Measurements from ENCODE around the gene PTTG1. TPM values are rescaled to one million over a fixed set of nuclear protein-coding genes. Genes with fewer than 3 reads are reported as not detected.
A peak's percentile ranks its signal among the peaks of the same experiment; 100 is the strongest.
"Not testable (repeated sequence)": the region's sequence is repeated elsewhere in the genome, so short reads cannot be mapped to it uniquely, and the experiment has no call there.

Gene PTTG1
- total and polyA plus RNA-seq, 2 experiments from 2014 or later: 69.8 to 246 TPM

GRCh38 chr5:160427607-160428006 lies 6.0 kb downstream of the PTTG1 start:
- H3K4me1 ChIP-seq (ENCODE audit: low read depth): peaks cover 10% of the 10 kb centered on the region
- H3K27ac ChIP-seq: no peak overlapping the region
- H3K4me3 ChIP-seq: no peak overlapping the region
- no peak for DNase-seq (ENCODE audit: low read depth in 1 of 2, low spot score in 1 of 2)
- no peaks in the 10 kb centered on the region for H3K27me3 ChIP-seq
- H3K36me3 ChIP-seq: peaks cover 7% of the 10 kb centered on the region
- no peaks in the 10 kb centered on the region for H3K9me3 ChIP-seq (ENCODE audit: low read depth)
- TF ChIP-seq CTCF (IDR thresholded peaks at IDR 0.05; ENCODE audit: low read depth, low read length): no peak

GRCh38 chr5:160432196-160432595 lies 10.5 kb downstream of the PTTG1 start:
- DNase-seq (ENCODE audit: low read depth in 1 of 2, low spot score in 1 of 2): no peak
- Histone ChIP-seq H3K27ac (no peak overlapping the region), H3K9me3 (ENCODE audit: low read depth) (no peaks in the 10 kb centered on the region), H3K4me3 (no peak overlapping the region), H3K4me1 (ENCODE audit: low read depth) (no peaks in the 10 kb centered on the region), H3K27me3 (no peaks in the 10 kb centered on the region), H3K36me3 (peaks cover 7% of the 10 kb centered on the region)
- no peak for TF ChIP-seq CTCF (IDR thresholded peaks at IDR 0.05; ENCODE audit: low read depth, low read length)

- Histone ChIP-seq H3K4me1 (ENCODE audit: low read depth) (no peaks in the 10 kb centered on the region), H3K36me3 (peaks cover 6% of the 10 kb centered on the region), H3K27ac (no peak overlapping the region), H3K27me3 (no peaks in the 10 kb centered on the region), H3K9me3 (ENCODE audit: low read depth) (no peaks in the 10 kb centered on the region), H3K4me3 (no peak overlapping the region)
- TF ChIP-seq CTCF (IDR thresholded peaks at IDR 0.05; ENCODE audit: low read depth, low read length): no peak
- no peak for DNase-seq (ENCODE audit: low read depth in 1 of 2, low spot score in 1 of 2)
Observed at GRCh38 chr5:160432787-160433186, 11.1 kb downstream of the PTTG1 start.

- TF ChIP-seq CTCF (IDR thresholded peaks at IDR 0.05; ENCODE audit: low read depth, low read length): no peak
- H3K4me1 ChIP-seq (ENCODE audit: low read depth): no peaks in the 10 kb centered on the region
- no peaks in the 10 kb centered on the region for H3K36me3 ChIP-seq
- no peak overlapping the region for H3K27ac ChIP-seq
- no peaks in the 10 kb centered on the region for H3K9me3 ChIP-seq (ENCODE audit: low read depth)
- H3K27me3 ChIP-seq: no peaks in the 10 kb centered on the region
- DNase-seq (ENCODE audit: low read depth in 1 of 2, low spot score in 1 of 2): peak in 1 of 2 donors; percentile 11
- no peak overlapping the region for H3K4me3 ChIP-seq
Observed at GRCh38 chr5:160434022-160434531, 12.4 kb downstream of the PTTG1 start.

GRCh38 chr5:160435532-160435931 lies 13.9 kb downstream of the PTTG1 start:
- H3K36me3 ChIP-seq: no peaks in the 10 kb centered on the region
- no peaks in the 10 kb centered on the region for H3K9me3 ChIP-seq (ENCODE audit: low read depth)
- no peak overlapping the region for H3K4me3 ChIP-seq
- no peak for DNase-seq (ENCODE audit: low read depth in 1 of 2, low spot score in 1 of 2)
- TF ChIP-seq CTCF (IDR thresholded peaks at IDR 0.05; ENCODE audit: low read depth, low read length): no peak
- H3K27ac ChIP-seq: no peak overlapping the region
- H3K4me1 ChIP-seq (ENCODE audit: low read depth): no peaks in the 10 kb centered on the region
- peaks cover 6% of the 10 kb centered on the region for H3K27me3 ChIP-seq

DNA sequence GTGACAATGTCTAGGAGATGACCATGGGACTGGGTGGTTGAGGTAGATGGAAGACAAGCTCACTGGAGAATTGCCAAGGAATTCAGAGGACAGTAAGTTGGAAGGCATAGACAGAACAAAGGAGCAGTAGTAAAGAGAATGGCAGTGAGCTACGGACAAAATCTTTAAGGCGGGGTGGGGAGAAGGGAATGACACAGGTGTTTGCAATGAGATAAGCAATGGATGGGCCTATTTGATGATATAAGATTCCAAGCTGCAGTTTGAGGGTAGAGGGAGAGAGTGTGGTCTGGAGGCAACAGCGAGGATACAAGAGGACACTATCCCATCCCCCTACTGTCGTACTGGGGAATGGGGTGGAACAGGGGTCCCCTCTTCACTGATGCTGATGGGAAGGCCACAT lies 14.4 kb downstream of the PTTG1 start:
- H3K4me1 ChIP-seq (ENCODE audit: low read depth): no peaks in the 10 kb centered on the region
- H3K27ac ChIP-seq: no peak overlapping the region
- no peak for TF ChIP-seq CTCF (IDR thresholded peaks at IDR 0.05; ENCODE audit: low read depth, low read length)
- H3K27me3 ChIP-seq: peaks cover 9% of the 10 kb centered on the region
- no peaks in the 10 kb centered on the region for H3K36me3 ChIP-seq
- no peak overlapping the region for H3K4me3 ChIP-seq
- DNase-seq (ENCODE audit: low read depth in 1 of 2, low spot score in 1 of 2): no peak
- no peaks in the 10 kb centered on the region for H3K9me3 ChIP-seq (ENCODE audit: low read depth)

DNA sequence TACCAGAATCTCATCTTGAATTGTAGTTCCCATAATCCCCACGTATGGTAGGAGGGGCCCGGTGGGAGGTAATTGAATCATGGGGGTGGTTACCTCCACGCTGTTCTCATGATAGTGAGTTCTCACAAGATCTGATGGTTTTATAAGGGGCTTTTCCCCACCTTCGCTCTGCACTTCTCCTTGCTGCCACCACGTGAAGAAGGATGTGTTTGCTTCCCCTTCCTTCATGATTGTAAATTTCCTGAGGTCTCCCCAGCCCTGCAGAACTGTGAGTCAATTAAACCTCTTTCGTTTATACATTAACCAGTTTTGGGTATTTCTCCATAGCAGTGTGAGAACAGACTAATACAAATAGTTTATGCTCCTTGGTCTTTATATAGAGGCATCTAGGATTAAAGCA lies 15.0 kb downstream of the PTTG1 start:
- not testable (repeated sequence) for H3K9me3 ChIP-seq (ENCODE audit: low read depth); H3K27ac ChIP-seq; H3K4me3 ChIP-seq; H3K36me3 ChIP-seq; DNase-seq (ENCODE audit: low read depth in 1 of 2, low spot score in 1 of 2); H3K27me3 ChIP-seq; H3K4me1 ChIP-seq (ENCODE audit: low read depth)
